Thymus (tissue), 11 donors: Measurements from ENCODE around the gene MAPK4. TPM values are rescaled to one million over a fixed set of nuclear protein-coding genes. Genes with fewer than 3 reads are reported as not detected.

Experiments used
- DNase-seq, 9 donors: peaks; one replicate each; pipeline ENCODE4 v3.0.0-alpha.2; 2013; ENCODE audit warnings: low spot score in 9 of 9, low read depth in 6 of 9, missing footprints in 1 of 9
- H3K27ac ChIP-seq, 2 donors: one replicate each; pipeline ENCODE4 v1.5.1; 2013; ENCODE audit warnings: control low read depth in 1 of 2, low read depth in 1 of 2, low read length in 1 of 2, mild to moderate bottlenecking in 1 of 2, moderate library complexity in 1 of 2
- H3K27me3 ChIP-seq, 2 donors: one replicate each; pipeline ENCODE4 v1.5.1; 2013; ENCODE audit warnings: low read length in 1 of 2; ENCODE audit not compliant: control insufficient read depth in 2 of 2, insufficient read depth in 1 of 2
- H3K36me3 ChIP-seq, 2 donors: one replicate each; pipeline ENCODE4 v1.5.1; 2013; ENCODE audit warnings: low read length in 1 of 2, mild to moderate bottlenecking in 1 of 2, moderate library complexity in 1 of 2; ENCODE audit not compliant: control insufficient read depth in 2 of 2, insufficient read depth in 2 of 2
- H3K4me1 ChIP-seq, 2 donors: one replicate each; pipeline ENCODE4 v1.5.1; 2013; ENCODE audit warnings: low read length in 2 of 2; ENCODE audit not compliant: control insufficient read depth in 2 of 2, insufficient read depth in 2 of 2
- H3K4me3 ChIP-seq, 2 donors: one replicate each; pipeline ENCODE4 v1.5.1; 2013; ENCODE audit warnings: low read length in 2 of 2, control low read depth in 1 of 2, mild to moderate bottlenecking in 1 of 2
- H3K9me3 ChIP-seq, 2 donors: one replicate each; pipeline ENCODE4 v1.5.1; 2013; ENCODE audit warnings: low read length in 1 of 2, mild to moderate bottlenecking in 1 of 2; ENCODE audit not compliant: control insufficient read depth in 2 of 2, insufficient read depth in 1 of 2
- WGBS: extraction: QIAGEN DNeasy Blood & Tissue Kit; methylation state at CpG from one replicate; pipeline ENCODE4 v1.1.7; 2013; 5-methylcytosine and 5-hydroxymethylcytosine counted together
- polyA plus RNA-seq: library from polyadenylated mRNA; stranded (reverse); fragments of 200-250 nt; gene quantifications from one replicate; pipeline ENCODE4 v1.2.3, GENCODE V29; 2013
- total RNA-seq: library from RNA; stranded (reverse); fragments of 120-200 nt; gene quantifications from one replicate; pipeline ENCODE4 v1.2.4, GENCODE V29; 2013
- donor health status: healthy.

Gene MAPK4
- total and polyA plus RNA-seq, 2 donors: 3.1 to 6.9 TPM

DNA sequence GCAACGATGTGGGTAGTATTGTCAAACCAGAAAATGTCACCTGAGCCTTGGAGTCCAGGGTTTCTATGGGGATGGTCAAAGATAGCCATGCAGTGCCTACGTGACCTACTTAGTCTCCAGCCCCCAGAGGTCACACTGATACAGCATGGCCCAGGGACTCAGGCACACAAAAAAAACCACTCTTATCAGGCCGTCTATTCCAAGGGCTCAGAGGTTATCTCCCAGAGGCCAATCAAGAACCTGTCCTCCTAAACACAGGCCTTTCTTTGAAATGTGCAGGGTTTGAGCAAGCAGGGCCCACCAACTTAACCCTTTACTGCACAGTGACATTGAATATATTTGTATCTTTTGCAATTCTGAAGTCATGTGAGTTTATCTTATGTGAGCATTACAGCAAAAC is 177.2 kb downstream of the MAPK4 start:
- 70% methylated on average over 3 of the region's 3 CpGs for WGBS

DNA sequence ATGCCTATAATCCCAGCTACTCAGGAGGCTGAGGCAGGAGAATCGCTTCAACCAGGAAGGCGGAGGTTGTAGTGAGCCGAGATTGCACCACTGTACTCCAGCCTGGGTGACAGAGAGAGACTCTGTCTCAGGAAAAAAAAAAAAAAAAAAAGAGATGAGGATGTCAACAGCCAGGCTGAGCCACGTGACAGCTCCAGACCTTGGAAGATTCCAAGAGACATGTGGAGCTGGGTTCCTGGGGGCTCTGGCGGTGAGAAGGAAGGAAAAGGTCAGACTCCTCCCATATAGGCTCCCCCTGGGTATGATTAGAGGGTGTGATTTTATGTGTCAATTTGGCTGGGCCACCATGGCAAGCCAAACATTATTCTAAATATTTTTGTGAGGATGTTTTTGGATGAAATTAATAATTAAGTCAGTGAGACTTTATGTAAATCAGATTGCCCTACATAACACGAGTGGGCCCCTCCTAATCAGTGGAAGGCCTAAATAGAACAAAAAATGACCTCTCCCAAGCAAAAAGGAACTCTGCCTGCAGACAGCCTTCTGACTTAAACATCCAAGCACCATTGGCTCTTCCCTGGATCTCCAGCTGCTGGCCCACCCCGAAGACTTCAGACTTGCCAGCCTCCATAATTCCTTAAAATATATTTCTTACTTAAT is 178.3 kb downstream of the MAPK4 start:
- DNase-seq: no peak
- no peak overlapping the region for H3K4me3 ChIP-seq
- no peaks in the 10 kb centered on the region for H3K36me3 ChIP-seq
- H3K27ac ChIP-seq: no peak overlapping the region
- no peaks in the 10 kb centered on the region for H3K4me1 ChIP-seq
- H3K27me3 ChIP-seq: no peaks in the 10 kb centered on the region
- no peaks in the 10 kb centered on the region for H3K9me3 ChIP-seq
- whole genome bisulfite sequencing: 91% methylated on average over 7 of the region's 7 CpGs

More for the DNA sequence above, 177.2 kb downstream of the MAPK4 start:
- Histone ChIP-seq H3K27me3 (no peaks in the 10 kb centered on the region), H3K9me3 (no peaks in the 10 kb centered on the region), H3K27ac (no peak overlapping the region), H3K36me3 (no peaks in the 10 kb centered on the region), H3K4me1 (no peaks in the 10 kb centered on the region), H3K4me3 (no peak overlapping the region)
- DNase-seq: no peak

DNA sequence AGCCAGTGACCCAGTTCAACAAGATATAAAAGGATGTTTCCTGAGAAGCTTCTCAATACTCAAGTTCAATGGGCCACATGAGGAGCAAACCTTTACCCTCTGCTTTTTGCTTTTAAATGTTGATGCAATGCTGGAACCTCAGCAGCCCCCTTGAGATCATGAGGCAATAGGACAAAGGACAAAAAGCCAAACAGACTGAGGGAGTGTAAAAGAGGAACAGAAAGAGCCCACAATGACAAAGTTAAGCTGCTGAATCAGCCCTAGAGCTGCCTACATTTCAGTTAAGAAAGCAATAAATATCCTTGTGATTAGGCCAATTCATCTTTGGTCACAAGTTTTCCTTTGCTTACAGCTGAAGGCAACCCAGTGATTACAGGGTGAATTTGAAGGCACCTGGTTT is 183.1 kb downstream of the MAPK4 start:
- no peak overlapping the region for H3K4me3 ChIP-seq
- no peak for DNase-seq
- H3K27me3 ChIP-seq: no peaks in the 10 kb centered on the region
- no peaks in the 10 kb centered on the region for H3K36me3 ChIP-seq
- H3K27ac ChIP-seq: no peak overlapping the region
- no peaks in the 10 kb centered on the region for H3K9me3 ChIP-seq
- H3K4me1 ChIP-seq: no peaks in the 10 kb centered on the region

DNA sequence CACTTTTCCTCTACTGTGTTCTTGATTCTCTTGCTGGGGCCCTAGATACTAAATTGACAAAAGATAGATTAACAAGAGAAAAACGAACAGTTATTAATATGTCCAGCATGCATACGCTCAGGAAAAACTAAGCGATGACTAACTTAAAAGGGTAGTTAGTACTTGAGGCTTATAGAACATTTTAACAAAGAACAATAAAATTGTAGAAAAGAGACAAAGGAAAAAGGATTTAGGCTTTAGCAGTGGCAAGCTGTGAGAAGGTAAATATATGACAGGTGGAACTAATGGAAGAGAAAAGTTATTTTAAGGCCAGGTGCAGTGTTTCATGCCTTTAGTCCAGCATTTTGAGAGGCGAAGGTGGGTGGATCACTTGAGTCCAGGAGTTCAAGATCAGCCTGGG is 184.4 kb downstream of the MAPK4 start:
- H3K4me3 ChIP-seq: no peak overlapping the region
- WGBS: 90% methylated on average over 4 of the region's 4 CpGs
- H3K27ac ChIP-seq: no peak overlapping the region
- H3K36me3 ChIP-seq: no peaks in the 10 kb centered on the region
- no peaks in the 10 kb centered on the region for H3K27me3 ChIP-seq
- DNase-seq: no peak
- H3K4me1 ChIP-seq: no peaks in the 10 kb centered on the region
- H3K9me3 ChIP-seq: no peaks in the 10 kb centered on the region

DNA sequence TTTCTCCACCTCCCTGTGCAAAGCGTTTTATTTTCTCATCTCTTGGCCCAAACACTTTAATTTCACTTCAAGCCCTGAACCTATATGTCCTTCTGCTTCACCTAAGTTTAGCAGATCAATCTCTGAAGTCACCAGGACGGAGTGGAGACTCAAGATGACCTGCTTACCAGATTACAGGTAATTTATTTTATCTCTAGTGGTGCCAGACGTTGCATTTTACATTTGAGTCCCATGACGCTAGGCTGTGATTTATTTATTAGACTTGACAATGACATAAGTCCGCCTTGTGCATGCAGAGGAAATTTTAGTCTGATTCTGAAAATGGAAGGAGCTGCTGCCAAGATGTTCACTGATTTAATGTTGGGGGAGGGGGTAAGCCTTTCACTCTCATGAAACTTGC is 186.1 kb downstream of the MAPK4 start:
- H3K36me3 ChIP-seq: no peaks in the 10 kb centered on the region
- DNase-seq: no peak
- 77% methylated on average over 5 of the region's 5 CpGs for whole genome bisulfite sequencing
- H3K27ac ChIP-seq: no peak overlapping the region
- no peaks in the 10 kb centered on the region for H3K27me3 ChIP-seq
- H3K4me3 ChIP-seq: no peak overlapping the region
- H3K4me1 ChIP-seq: no peaks in the 10 kb centered on the region
- H3K9me3 ChIP-seq: no peaks in the 10 kb centered on the region

DNA sequence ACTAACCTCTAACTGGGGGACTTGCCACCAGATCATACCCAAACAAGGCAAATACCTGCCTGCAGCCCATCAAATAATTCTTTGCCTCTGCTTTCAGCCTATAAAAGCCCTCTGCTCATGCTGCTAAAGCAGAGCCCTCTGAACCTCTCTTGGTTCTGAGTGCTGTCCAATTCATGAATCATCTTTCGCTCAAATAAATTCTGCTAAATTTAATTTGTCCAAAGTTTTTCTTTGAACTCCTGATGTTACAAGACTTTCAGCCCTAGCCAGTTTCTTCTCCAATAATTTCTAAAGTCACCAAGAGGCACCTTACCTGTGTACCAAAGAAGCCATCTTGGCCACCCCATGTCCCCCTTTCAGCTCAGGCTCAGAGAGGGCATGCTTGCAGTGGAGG is 188.0 kb downstream of the MAPK4 start:
- 41% methylated on average over 1 of the region's 1 CpG for WGBS
- no peaks in the 10 kb centered on the region for H3K36me3 ChIP-seq

DNA sequence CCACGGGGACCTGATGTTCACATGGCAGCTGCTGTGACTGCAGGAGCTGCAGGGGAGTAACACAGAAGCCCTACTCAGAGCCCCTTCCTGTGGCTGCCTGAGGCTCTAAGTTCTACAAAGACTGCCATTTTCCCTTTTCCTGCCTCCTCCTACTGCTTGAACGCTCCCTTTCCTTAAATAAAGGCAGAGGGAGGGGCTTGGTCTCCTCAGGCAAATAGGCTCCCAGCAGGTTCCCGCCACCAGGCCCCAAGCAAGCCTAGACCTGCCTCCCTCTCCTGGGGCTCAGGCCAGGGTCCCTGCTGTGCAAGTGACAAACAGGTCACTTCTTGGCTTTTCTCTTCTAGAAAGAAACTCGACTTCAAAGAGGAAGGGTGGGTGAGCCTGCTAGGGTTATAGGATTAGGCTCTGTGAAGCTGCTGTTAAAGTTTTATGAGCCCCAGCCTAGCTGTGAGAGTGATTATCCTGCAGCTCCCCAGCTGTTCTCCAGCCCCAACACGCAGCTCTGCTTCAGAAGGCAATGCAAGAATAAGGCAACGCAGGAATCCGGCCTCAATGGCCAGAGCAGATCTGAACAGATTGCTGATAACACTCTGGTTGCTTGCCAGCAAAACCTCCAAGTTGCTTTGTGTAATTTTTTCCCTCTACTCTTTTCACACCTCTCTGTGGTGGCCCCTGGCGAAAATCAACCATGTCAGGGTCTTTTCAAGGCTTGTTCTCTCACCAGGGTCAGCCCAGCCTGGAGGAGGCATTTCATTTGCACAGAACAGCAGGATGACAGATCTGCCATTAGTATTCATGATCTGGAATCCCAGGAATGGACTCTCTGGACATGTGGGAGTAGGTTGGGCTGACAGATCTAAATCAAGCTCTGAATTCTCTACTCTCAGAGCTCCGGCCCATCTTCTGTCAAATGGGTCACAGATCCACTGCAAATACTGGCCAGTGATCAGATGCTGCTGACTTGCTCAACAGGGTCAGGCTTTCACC is 188.6 kb downstream of the MAPK4 start:
- Histone ChIP-seq H3K27ac (no peak overlapping the region), H3K36me3 (no peaks in the 10 kb centered on the region), H3K4me3 (no peak overlapping the region), H3K4me1 (no peaks in the 10 kb centered on the region), H3K9me3 (no peaks in the 10 kb centered on the region), H3K27me3 (no peaks in the 10 kb centered on the region)
- DNase-seq: no peak
- 64% methylated on average over 9 of the region's 9 CpGs for WGBS

More for the DNA sequence above, 188.0 kb downstream of the MAPK4 start:
- Histone ChIP-seq H3K4me3 (no peak overlapping the region), H3K4me1 (no peaks in the 10 kb centered on the region), H3K27me3 (no peaks in the 10 kb centered on the region), H3K9me3 (no peaks in the 10 kb centered on the region), H3K27ac (no peak overlapping the region)
- DNase-seq: no peak

DNA sequence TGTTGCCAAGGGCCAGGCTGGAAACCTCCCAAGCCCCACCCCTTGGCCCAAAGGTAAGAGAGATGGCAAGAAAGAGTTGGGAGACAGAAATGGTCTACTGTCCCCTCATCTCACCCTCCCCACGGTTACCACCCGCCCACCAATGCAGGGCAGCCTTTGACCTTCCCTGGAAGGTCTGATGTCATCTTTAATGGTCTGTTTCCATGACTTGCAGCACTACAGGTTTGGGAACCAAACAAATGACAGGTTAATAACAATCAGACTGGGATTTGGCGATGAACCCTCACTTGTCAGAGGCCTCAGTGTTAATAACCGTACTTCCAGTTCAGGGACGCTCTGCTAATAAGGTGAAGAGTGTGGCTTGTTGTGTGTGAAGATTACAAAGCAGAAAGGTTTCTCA is 189.5 kb downstream of the MAPK4 start:
- Histone ChIP-seq H3K9me3 (no peaks in the 10 kb centered on the region), H3K4me3 (no peak overlapping the region), H3K27me3 (no peaks in the 10 kb centered on the region), H3K4me1 (no peaks in the 10 kb centered on the region), H3K36me3 (no peaks in the 10 kb centered on the region), H3K27ac (no peak overlapping the region)
- DNase-seq: no peak
- WGBS: 93% methylated on average over 5 of the region's 5 CpGs

DNA sequence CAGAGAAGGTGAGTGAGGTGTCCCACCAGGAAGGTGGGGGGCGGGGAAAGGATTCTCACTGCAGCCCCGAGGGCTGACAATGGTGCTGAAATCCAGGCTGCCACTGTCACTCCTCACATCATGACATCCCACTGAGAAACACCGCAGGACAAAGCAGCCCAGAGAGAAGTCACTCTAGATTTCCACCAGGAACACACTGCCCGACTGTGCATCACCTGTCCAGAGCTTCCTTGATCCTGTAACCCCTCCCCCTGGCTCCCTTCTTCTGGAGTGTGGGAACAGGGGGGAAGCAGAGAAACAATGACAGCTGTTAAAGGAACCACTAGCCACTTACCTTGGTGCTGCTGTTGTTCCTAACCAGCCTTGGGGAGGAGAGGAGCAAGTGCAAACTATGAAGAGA is 190.1 kb downstream of the MAPK4 start:
- 67% methylated on average over 4 of the region's 4 CpGs for WGBS
- no peaks in the 10 kb centered on the region for H3K36me3 ChIP-seq
- H3K27me3 ChIP-seq: no peaks in the 10 kb centered on the region
- H3K27ac ChIP-seq: no peak overlapping the region
- H3K4me3 ChIP-seq: no peak overlapping the region
- no peaks in the 10 kb centered on the region for H3K9me3 ChIP-seq
- DNase-seq: no peak
- H3K4me1 ChIP-seq: no peaks in the 10 kb centered on the region
